ENCODE results near the gene VEGFA. TPM values are rescaled to one million over a fixed set of nuclear protein-coding genes. Genes with fewer than 3 reads are reported as not detected.

VEGFA gene
- polyA plus RNA-seq, 3 donors = 19.0 to 454 (median 32.0) TPM

DNA sequence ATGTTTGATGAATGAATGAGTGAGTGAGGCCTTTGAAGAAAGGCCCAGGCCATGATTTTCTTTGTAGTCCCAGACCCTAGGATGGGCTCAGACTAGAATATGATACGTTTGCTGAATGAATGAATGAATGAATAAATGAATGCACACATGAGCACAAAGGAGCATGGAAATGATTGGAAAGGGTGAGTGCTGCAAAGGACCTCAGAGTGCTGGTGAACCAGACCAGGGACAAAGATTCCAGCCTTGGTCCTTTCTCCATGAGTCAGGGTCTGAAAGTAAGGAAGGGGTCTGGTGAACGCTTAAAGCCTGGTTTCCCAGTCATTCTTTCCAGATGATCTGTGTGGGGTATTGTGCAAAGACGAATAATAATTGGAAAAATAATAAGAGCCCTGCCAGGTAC, 42.4 kb upstream of the VEGFA start:
- Histone ChIP-seq H4K20me1 (ENCODE audit: insufficient read depth, low read length) (no peaks in the 10 kb centered on the region), H3K27ac (ENCODE audit: low read depth in 1 of 2, low read length in 2 of 2) (no peak overlapping the region), H3K36me3 (replicated peaks in 1 of 2; ENCODE audit: control insufficient read depth in 1 of 2, insufficient read depth in 2 of 2, low read length in 2 of 2) (no peaks in the 10 kb centered on the region), H3K4me1 (ENCODE audit: control insufficient read depth in 1 of 2, insufficient read depth in 2 of 2, low read length in 2 of 2) (peaks cover 37 to 38% of the 10 kb centered on the region in 2 donors), H3K27me3 (ENCODE audit: control insufficient read depth in 2 of 2, insufficient read depth in 2 of 2, low read length in 2 of 2) (peaks cover 9 to 20% of the 10 kb centered on the region in 2 donors), H3K4me2 (replicated peaks; ENCODE audit: extremely low read depth, low read length, poor library complexity, severe bottlenecking) (no peak overlapping the region), H3K4me3 (replicated peaks in 1 of 3; ENCODE audit: low read depth in 2 of 3, low read length in 3 of 3) (no peak overlapping the region), H2AFZ (ENCODE audit: insufficient read depth, low read depth, low read length, poor library complexity, severe bottlenecking) (no peak overlapping the region), H3K9ac (ENCODE audit: insufficient read depth, low read length, poor library complexity, severe bottlenecking) (no peak overlapping the region), H3K9me3 (replicated peaks in 1 of 2; ENCODE audit: control insufficient read depth in 1 of 2, insufficient read depth in 1 of 2, low read length in 2 of 2) (peaks cover 10 to 20% of the 10 kb centered on the region in 2 donors), H3K79me2 (ENCODE audit: insufficient read depth, low read length) (no peaks in the 10 kb centered on the region)
- H3K27me3 Mint-ChIP-seq (ENCODE audit: low read depth in 3 of 3) = peaks cover 8 to 39% (median 18%) of the 10 kb centered on the region in 3 donors
- intact Hi-C loops (cut with micrococcal nuclease) = loop anchor here (5.0 kb wide), 3 partner anchors 40 to 350 kb away; no protein-coding TSS in a partner anchor
- H3K27ac Mint-ChIP-seq = no peak overlapping the region
- H3K36me3 Mint-ChIP-seq = peaks cover 2 to 3% of the 10 kb centered on the region in 2 donors
- peaks cover 8 to 30% (median 22%) of the 10 kb centered on the region in 7 donors for H3K9me3 Mint-ChIP-seq
- TF ChIP-seq, protein P1, sequence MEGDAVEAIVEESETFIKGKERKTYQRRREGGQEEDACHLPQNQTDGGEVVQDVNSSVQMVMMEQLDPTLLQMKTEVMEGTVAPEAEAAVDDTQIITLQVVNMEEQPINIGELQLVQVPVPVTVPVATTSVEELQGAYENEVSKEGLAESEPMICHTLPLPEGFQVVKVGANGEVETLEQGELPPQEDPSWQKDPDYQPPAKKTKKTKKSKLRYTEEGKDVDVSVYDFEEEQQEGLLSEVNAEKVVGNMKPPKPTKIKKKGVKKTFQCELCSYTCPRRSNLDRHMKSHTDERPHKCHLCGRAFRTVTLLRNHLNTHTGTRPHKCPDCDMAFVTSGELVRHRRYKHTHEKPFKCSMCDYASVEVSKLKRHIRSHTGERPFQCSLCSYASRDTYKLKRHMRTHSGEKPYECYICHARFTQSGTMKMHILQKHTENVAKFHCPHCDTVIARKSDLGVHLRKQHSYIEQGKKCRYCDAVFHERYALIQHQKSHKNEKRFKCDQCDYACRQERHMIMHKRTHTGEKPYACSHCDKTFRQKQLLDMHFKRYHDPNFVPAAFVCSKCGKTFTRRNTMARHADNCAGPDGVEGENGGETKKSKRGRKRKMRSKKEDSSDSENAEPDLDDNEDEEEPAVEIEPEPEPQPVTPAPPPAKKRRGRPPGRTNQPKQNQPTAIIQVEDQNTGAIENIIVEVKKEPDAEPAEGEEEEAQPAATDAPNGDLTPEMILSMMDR (IDR thresholded peaks at IDR 0.05) = no peak
- peak overlapping the region in 1 of 2 donors; percentile 18 for H3K4me3 Mint-ChIP-seq
- peaks cover 44% of the 10 kb centered on the region for H3K4me1 Mint-ChIP-seq
- DNase-seq = no peak
- WGBS (ENCODE audit: insufficient coverage) = 93% methylated on average over 2 of the region's 3 CpGs

DNA sequence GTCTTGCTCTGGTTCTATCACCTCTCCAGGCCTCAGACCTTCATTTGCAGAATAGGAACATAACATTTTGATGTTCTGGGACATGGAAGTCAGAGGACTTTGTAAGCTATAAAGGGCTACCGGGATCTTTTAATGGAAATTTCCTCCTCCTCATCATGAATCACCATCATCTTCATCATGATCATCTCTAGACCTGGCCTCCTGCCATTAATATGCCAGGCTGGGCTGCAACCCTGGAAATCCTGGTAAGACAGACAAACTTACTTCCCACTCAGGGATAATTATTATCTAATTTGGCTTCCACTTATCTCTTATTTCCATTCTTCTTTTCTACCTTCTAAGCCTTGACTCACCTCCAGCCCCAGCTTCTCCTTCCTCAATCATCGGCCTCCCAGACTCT, 41.4 kb upstream of the VEGFA start:
- H3K4me3 Mint-ChIP-seq = peak overlapping the region in 1 of 2 donors; percentile 39
- no CpG with 5 or more reads among the region's 2 CpGs for WGBS (ENCODE audit: insufficient coverage)
- DNase-seq = no peak

More for the DNA sequence above, 41.4 kb upstream of the VEGFA start:
- no peak overlapping the region for H3K27ac ChIP-seq (ENCODE audit: low read depth in 1 of 2, low read length in 2 of 2)
- H2AFZ ChIP-seq (ENCODE audit: insufficient read depth, low read depth, low read length, poor library complexity, severe bottlenecking) = no peak overlapping the region
- peaks cover 8 to 42% (median 18%) of the 10 kb centered on the region in 3 donors for H3K27me3 Mint-ChIP-seq (ENCODE audit: low read depth in 3 of 3)
- H3K4me3 ChIP-seq (replicated peaks in 1 of 3; ENCODE audit: low read depth in 2 of 3, low read length in 3 of 3) = no peak overlapping the region
- peaks cover 8 to 30% (median 23%) of the 10 kb centered on the region in 7 donors for H3K9me3 Mint-ChIP-seq
- H3K36me3 Mint-ChIP-seq = peaks cover 3 to 5% of the 10 kb centered on the region in 2 donors
- peaks cover 10 to 20% of the 10 kb centered on the region in 2 donors for H3K9me3 ChIP-seq (replicated peaks in 1 of 2; ENCODE audit: control insufficient read depth in 1 of 2, insufficient read depth in 1 of 2, low read length in 2 of 2)
- H3K4me2 ChIP-seq (replicated peaks; ENCODE audit: extremely low read depth, low read length, poor library complexity, severe bottlenecking) = no peak overlapping the region
- no peaks in the 10 kb centered on the region for H3K79me2 ChIP-seq (ENCODE audit: insufficient read depth, low read length)
- no peak overlapping the region for H3K9ac ChIP-seq (ENCODE audit: insufficient read depth, low read length, poor library complexity, severe bottlenecking)
- intact Hi-C loops (cut with micrococcal nuclease) = loop anchor here (5.0 kb wide), 3 partner anchors 39 to 349 kb away; no protein-coding TSS in a partner anchor
- no peaks in the 10 kb centered on the region for H4K20me1 ChIP-seq (ENCODE audit: insufficient read depth, low read length)
- H3K4me1 Mint-ChIP-seq = peaks cover 39% of the 10 kb centered on the region
- peaks cover 28% of the 10 kb centered on the region in 2 donors for H3K4me1 ChIP-seq (ENCODE audit: control insufficient read depth in 1 of 2, insufficient read depth in 2 of 2, low read length in 2 of 2)
- no peak overlapping the region for H3K27ac Mint-ChIP-seq
- TF ChIP-seq, protein P1 (IDR thresholded peaks at IDR 0.05) = no peak
- H3K36me3 ChIP-seq (replicated peaks in 1 of 2; ENCODE audit: control insufficient read depth in 1 of 2, insufficient read depth in 2 of 2, low read length in 2 of 2) = no peaks in the 10 kb centered on the region
- H3K27me3 ChIP-seq (ENCODE audit: control insufficient read depth in 2 of 2, insufficient read depth in 2 of 2, low read length in 2 of 2) = peaks cover 9 to 20% of the 10 kb centered on the region in 2 donors

Data from CD14-positive monocyte (primary cell).